Esophagus muscularis mucosa (tissue), 4 donors: ENCODE results near the gene HLCS.

ENCODE experiments used
- CTCF ChIP-seq, 3 experiments: fragments of 200-600 bp in 2 of 3; fragments of 450-650 bp in 1 of 3; sonication (generic) in 2 of 3; IDR thresholded peaks; one replicate each; pipeline ENCODE4 v1.5.1; 2017 to 2019; ENCODE audit warnings: antibody characterized with exemption in 3 of 3, mild to moderate bottlenecking in 2 of 3, moderate library complexity in 1 of 3
- EP300 ChIP-seq: sonication (generic); formaldehyde crosslinking; IDR thresholded peaks from one replicate; pipeline ENCODE4 v1.6.1; 2017; ENCODE audit warnings: antibody characterized with exemption
- POLR2A ChIP-seq: fragments of 450-650 bp; IDR thresholded peaks from one replicate; pipeline ENCODE4 v1.6.1; 2017; ENCODE audit warnings: antibody characterized with exemption, moderate library complexity, mild to moderate bottlenecking, low read depth

GRCh38 chr21:36968414-36968813 is 1.9 kb upstream of the HLCS start:
- no peak for TF ChIP-seq POLR2A
- TF ChIP-seq CTCF (IDR thresholded peaks at IDR 0.05), result no peak
- no peak for TF ChIP-seq EP300
